Measurements from ENCODE around the gene CACNA1C. TPM values are rescaled to one million over a fixed set of nuclear protein-coding genes. Genes with fewer than 3 reads are reported as not detected.
"Not testable (repeated sequence)": the region's sequence is repeated elsewhere in the genome, so short reads cannot be mapped to it uniquely, and the experiment has no call there.

The CACNA1C gene
- total RNA-seq, 2 donors from 2014 or later = 0.84 to 10.2 TPM

GRCh38 chr12:2735432-2735831, 682.6 kb downstream of the CACNA1C start:
- Histone ChIP-seq H3K4me1 (no peaks in the 10 kb centered on the region), H3K4me3 (no peak overlapping the region), H3K9me3 (no peaks in the 10 kb centered on the region), H3K9ac (ENCODE audit: low read depth in 2 of 2, low read length in 2 of 2) (no peak overlapping the region), H3K27ac (no peak overlapping the region), H3K36me3 (no peaks in the 10 kb centered on the region), H3K27me3 (no peaks in the 10 kb centered on the region)
- no peak for DNase-seq
- TF ChIP-seq CTCF (IDR thresholded peaks at IDR 0.05) = no peak
- intact Hi-C loops (cut with DNase I) = no loop called here

GRCh38 chr12:2737656-2738241, 685.0 kb downstream of the CACNA1C start:
- no peak for TF ChIP-seq CTCF (IDR thresholded peaks at IDR 0.05)
- intact Hi-C loops (cut with DNase I) = no loop called here
- no peak overlapping the region for H3K4me3 ChIP-seq
- H3K27ac ChIP-seq = no peak overlapping the region
- H3K4me1 ChIP-seq = no peaks in the 10 kb centered on the region
- H3K9me3 ChIP-seq = no peaks in the 10 kb centered on the region
- H3K27me3 ChIP-seq = no peaks in the 10 kb centered on the region
- no peak overlapping the region for H3K9ac ChIP-seq (ENCODE audit: low read depth in 2 of 2, low read length in 2 of 2)
- H3K36me3 ChIP-seq = no peaks in the 10 kb centered on the region
- DNase-seq = no peak

GRCh38 chr12:2739069-2739468, 686.3 kb downstream of the CACNA1C start:
- Histone ChIP-seq H3K36me3 (no peaks in the 10 kb centered on the region), H3K27me3 (no peaks in the 10 kb centered on the region), H3K4me1 (no peaks in the 10 kb centered on the region), H3K27ac (no peak overlapping the region), H3K4me3 (no peak overlapping the region), H3K9me3 (no peaks in the 10 kb centered on the region), H3K9ac (ENCODE audit: low read depth in 2 of 2, low read length in 2 of 2) (no peak overlapping the region)
- TF ChIP-seq CTCF (IDR thresholded peaks at IDR 0.05) = no peak
- intact Hi-C loops (cut with DNase I) = no loop called here
- DNase-seq = no peak

- no peaks in the 10 kb centered on the region for H3K4me1 ChIP-seq
- no peaks in the 10 kb centered on the region for H3K9me3 ChIP-seq
- H3K9ac ChIP-seq (ENCODE audit: low read depth in 2 of 2, low read length in 2 of 2) = no peak overlapping the region
- intact Hi-C loops (cut with DNase I) = loop anchor here (2.0 kb wide), 1 partner anchor 45 kb away; no protein-coding TSS in a partner anchor
- no peaks in the 10 kb centered on the region for H3K27me3 ChIP-seq
- H3K27ac ChIP-seq = no peak overlapping the region
- TF ChIP-seq CTCF (IDR thresholded peaks at IDR 0.05) = peak; percentile 52
- peak; percentile 32 for DNase-seq
- no peaks in the 10 kb centered on the region for H3K36me3 ChIP-seq
- H3K4me3 ChIP-seq = no peak overlapping the region
Measured at GRCh38 chr12:2739832-2740641, 687.2 kb downstream of the CACNA1C start.

GRCh38 chr12:2742037-2742436, 689.2 kb downstream of the CACNA1C start:
- H3K36me3 ChIP-seq; H3K9ac ChIP-seq (ENCODE audit: low read depth in 2 of 2, low read length in 2 of 2); H3K27ac ChIP-seq; DNase-seq; H3K4me1 ChIP-seq; H3K27me3 ChIP-seq; H3K4me3 ChIP-seq; intact Hi-C loops (cut with DNase I); H3K9me3 ChIP-seq: not testable (repeated sequence)

GRCh38 chr12:2743478-2743877, 690.7 kb downstream of the CACNA1C start:
- TF ChIP-seq CTCF (IDR thresholded peaks at IDR 0.05) = no peak
- Histone ChIP-seq H3K27me3 (no peaks in the 10 kb centered on the region), H3K36me3 (no peaks in the 10 kb centered on the region), H3K4me1 (no peaks in the 10 kb centered on the region), H3K9me3 (no peaks in the 10 kb centered on the region), H3K27ac (no peak overlapping the region), H3K9ac (ENCODE audit: low read depth in 2 of 2, low read length in 2 of 2) (no peak overlapping the region), H3K4me3 (no peak overlapping the region)
- intact Hi-C loops (cut with DNase I) = no loop called here
- no peak for DNase-seq
